NCI-H460 (cell line): ENCODE data around the gene ARHGEF12. TPM values are rescaled to one million over a fixed set of nuclear protein-coding genes. Genes with fewer than 3 reads are reported as not detected.

Experiments used
- DNase-seq: peaks from one replicate; pipeline ENCODE4 v3.0.0-alpha.2; 2016; ENCODE audit warnings: low read depth; ENCODE audit errors: extremely low read depth
- small RNA-seq, 2 experiments: library from RNA; depleted of rRNA; stranded (forward); fragments of <200 nt; gene quantifications; one replicate each; pipeline ENCODE3, GENCODE V24; 2014
- total RNA-seq: library from RNA; depleted of rRNA; stranded (reverse); fragments of >200 nt; shearing (Covaris generic); gene quantifications from 2 replicates; pipeline ENCODE4 v1.2.3, GENCODE V29; 2014; rRNA removed

Gene ARHGEF12
- total RNA-seq, 1 experiment from 2014 or later = 34.6 TPM

GRCh38 chr11:120526241-120526640, 190.0 kb downstream of the ARHGEF12 start:
- DNase-seq = no peak

- no peak for DNase-seq
Observed at GRCh38 chr11:120527111-120527761, 191.0 kb downstream of the ARHGEF12 start.

GRCh38 chr11:120528749-120529148, 192.5 kb downstream of the ARHGEF12 start:
- DNase-seq = no peak

- no peak for DNase-seq
Observed at GRCh38 chr11:120529214-120529613, 193.0 kb downstream of the ARHGEF12 start.

- no peak for DNase-seq
Observed at GRCh38 chr11:120529911-120530310, 193.7 kb downstream of the ARHGEF12 start.

GRCh38 chr11:120532082-120532831, 196.0 kb downstream of the ARHGEF12 start:
- DNase-seq = no peak

GRCh38 chr11:120532832-120533196, 196.6 kb downstream of the ARHGEF12 start:
- DNase-seq = no peak

GRCh38 chr11:120536091-120536796, 200.0 kb downstream of the ARHGEF12 start:
- no peak for DNase-seq

- no peak for DNase-seq
Observed at GRCh38 chr11:120536797-120537169, 200.6 kb downstream of the ARHGEF12 start.

GRCh38 chr11:120537996-120538395, 201.8 kb downstream of the ARHGEF12 start:
- no peak for DNase-seq

DNA sequence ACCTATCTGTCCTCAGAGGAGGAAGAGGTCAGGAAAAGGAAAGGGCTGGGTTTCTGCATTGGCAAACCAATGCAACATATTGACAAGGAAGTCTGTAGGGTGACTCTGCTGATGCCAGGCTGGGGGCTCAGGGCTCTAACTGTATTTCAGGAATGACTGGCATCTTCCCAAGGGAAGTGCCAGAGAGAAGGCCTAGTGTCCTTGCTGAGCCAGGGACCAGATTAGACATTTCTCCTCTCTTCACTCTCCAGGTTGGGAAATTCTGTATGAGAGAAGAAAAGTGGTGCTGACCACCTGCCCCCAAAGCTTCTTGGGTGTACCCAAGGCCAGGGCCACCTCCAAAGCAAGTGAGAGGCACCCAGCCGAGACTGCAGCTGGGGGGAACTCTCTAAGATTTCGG, 202.5 kb downstream of the ARHGEF12 start:
- no peak for DNase-seq

Small RNAs within 50 kb of the gene (small RNA-seq; reads per million reads assigned to genes)
- 355 to 16,558 reads per million in 2 experiments for gene RF00100

Other genes with a start within 250 kb of the ARHGEF12 start
- not detected in 2 replicates for gene TRIM29, start 198.3 kb upstream of the ARHGEF12 start, total RNA-seq
- gene OAF, start 125.4 kb upstream of the ARHGEF12 start, total RNA-seq = 7.5 and 8.3 TPM in 2 replicates
- not detected in 2 replicates for gene POU2F3, start 96.3 kb upstream of the ARHGEF12 start, total RNA-seq
- gene TLCD5, start 11.1 kb upstream of the ARHGEF12 start, total RNA-seq = 8.5 and 9.3 TPM in 2 replicates
- gene GRIK4, start 175.3 kb downstream of the ARHGEF12 start, total RNA-seq = not detected in 2 replicates